UCSD-AML1 (cell line): ENCODE results near the gene CRIP3.
"Not testable (repeated sequence)": the region's sequence is repeated elsewhere in the genome, so short reads cannot be mapped to it uniquely, and the experiment has no call there.

Experiments used
- DNase-seq: peaks from one replicate; lab custom pipeline; 2025; ENCODE audit not compliant: unreplicated experiment; lab: John Stamatoyannopoulos, UW

The CRIP3 gene

GRCh38 chr6:43307451-43308100 lies 1.1 kb downstream of the CRIP3 start:
- no peak for DNase-seq

- DNase-seq, result no peak
Observed at GRCh38 chr6:43306086-43306485, 2.5 kb downstream of the CRIP3 start.

- DNase-seq, result no peak
Observed at GRCh38 chr6:43304882-43305281, 3.7 kb downstream of the CRIP3 start.

- DNase-seq, result no peak
Observed at GRCh38 chr6:43304361-43304760, 4.3 kb downstream of the CRIP3 start.

- no peak for DNase-seq
Observed at GRCh38 chr6:43303751-43304331, 4.8 kb downstream of the CRIP3 start.

DNA sequence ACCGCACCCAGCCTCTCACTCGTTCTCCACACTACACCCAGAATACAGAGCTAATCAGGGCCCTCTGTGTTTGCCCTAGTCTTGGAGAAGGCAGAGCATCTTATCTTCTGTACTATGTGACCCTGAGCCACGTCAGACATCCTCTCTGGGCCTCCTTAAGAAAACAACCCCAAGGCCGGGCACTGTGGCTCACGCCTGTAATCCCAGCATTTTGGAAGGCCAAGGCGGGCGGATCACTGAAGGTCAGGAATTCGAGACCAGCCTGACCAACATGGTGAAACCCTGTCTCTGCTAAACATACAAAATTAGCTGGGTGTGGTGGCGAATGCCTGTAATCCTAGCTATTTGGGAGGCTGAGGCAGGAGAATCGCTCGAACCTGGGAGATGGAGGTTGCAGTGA lies 5.6 kb downstream of the CRIP3 start:
- DNase-seq, result not testable (repeated sequence)

GRCh38 chr6:43302126-43302525 lies 6.5 kb downstream of the CRIP3 start:
- no peak for DNase-seq

DNA sequence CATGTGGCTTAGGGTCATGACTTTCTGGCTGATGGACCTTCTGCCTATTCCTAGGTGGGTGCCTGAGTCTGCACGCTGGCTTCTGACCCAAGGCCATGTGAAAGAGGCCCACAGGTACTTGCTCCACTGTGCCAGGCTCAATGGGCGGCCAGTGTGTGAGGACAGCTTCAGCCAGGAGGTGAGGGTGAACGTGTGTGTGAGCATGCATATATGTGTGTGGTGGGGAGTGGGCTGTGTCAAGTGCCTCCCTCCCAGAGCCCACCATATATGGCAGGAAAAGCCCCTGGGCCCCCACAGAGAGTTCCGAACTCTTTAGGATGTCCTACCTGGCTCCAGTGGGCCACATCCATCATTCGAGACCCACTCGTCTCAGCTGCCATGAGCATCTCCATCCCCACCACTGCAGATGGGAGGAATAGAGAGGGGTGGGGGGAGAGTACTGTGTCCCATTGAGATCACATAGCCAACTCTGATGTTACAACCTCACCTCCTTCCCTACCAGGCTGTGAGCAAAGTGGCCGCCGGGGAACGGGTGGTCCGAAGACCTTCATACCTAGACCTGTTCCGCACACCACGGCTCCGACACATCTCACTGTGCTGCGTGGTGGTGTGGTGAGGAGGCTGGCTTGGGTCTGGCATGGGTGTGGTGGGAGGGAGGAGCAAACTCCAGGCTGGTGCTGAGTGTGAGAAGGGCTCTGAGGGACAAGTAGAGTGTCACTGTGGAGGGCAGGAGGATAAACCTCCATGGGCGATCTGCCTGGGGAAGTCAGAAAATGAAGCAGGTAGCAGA lies 7.3 kb downstream of the CRIP3 start:
- no peak for DNase-seq

GRCh38 chr6:43299338-43300293 lies 9.0 kb downstream of the CRIP3 start:
- no peak for DNase-seq

DNA sequence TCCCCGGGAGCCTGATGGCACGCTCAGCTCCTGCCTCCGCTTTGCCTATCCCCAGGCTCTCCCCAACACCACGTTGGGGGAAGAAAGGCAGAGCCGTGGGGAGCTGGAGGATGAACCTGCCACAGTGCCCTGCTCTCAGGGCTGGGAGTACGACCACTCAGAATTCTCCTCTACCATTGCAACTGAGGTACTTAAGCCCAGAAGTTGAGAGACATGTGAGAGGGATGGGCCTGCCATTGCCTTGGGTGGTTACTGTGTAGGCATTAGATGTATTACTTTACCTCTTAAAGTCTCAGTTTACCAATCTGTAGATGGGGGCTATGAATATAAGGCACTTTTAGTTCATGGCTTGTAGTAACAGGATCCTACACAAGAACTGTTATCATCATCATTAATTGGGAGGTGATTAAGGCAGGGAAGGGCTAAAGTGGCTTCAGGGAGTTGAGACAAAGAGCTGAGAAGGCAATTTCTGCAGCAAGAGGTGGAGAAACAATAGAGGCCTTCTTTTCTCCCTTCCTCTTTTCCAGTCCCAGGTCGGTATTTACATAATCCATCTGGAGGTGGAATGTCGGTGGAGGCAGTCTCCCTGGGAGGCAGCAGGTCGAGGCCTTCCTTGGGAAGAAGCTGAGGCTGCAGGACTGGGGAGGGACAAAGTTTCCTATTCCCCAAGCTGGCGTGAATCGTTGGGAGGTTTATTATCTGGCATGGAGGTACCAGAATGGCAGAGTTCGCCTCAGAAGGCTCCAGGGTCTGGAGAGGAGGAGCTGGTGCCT lies 9.9 kb downstream of the CRIP3 start:
- DNase-seq, result no peak

GRCh38 chr6:43297644-43298564 lies 10.7 kb downstream of the CRIP3 start, which contains the start of gene SLC22A7:
SLC22A7 (plus strand) TSS chr6:43298260; CDS start chr6:43298359, 99 bp downstream.
- no peak for DNase-seq

- no peak for DNase-seq
Observed at GRCh38 chr6:43296780-43297497, 11.7 kb downstream of the CRIP3 start.

DNA sequence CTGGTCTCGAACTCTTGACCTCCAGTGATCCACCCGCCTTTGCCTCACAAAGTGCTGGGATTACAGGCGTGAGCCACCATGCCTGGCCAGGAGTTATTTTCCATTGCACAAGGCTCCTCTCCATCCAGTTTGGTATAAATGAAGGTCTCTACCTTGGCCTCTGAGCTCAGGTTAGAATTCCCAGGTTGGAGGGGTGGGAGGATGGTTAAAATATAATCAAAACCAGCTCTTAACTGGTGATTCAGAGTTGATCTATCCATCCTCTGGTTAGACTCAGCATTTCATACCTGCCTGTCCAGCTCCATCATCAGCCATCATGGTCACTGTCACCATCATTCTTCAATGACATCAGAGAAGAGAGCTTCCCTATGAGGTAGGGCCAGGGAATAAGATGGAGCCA lies 13.2 kb downstream of the CRIP3 start:
- no peak for DNase-seq

GRCh38 chr6:43294536-43294935 lies 14.1 kb downstream of the CRIP3 start:
- no peak for DNase-seq

GRCh38 chr6:43293698-43294097 lies 14.9 kb downstream of the CRIP3 start:
- no peak for DNase-seq

GRCh38 chr6:43292763-43293318 lies 15.8 kb downstream of the CRIP3 start:
- DNase-seq, result no peak

DNA sequence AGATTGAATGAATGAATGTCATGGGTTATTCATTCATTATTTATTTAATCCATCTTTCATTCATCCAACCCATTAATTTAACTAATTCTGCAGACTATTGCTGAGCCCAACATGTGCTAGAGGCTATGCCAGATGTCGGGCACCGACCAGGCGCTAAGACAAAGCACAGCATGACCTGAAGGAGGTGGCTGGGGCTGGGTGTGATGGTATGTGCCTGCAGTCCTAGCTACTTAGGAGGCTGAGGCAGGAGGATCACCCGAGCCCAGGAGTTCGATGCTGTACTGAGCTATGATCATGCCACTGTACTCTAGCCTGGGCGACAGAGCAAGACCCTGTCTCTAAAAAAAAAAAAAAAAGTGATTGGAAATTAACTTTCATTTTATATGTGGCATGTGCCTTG lies 16.3 kb downstream of the CRIP3 start:
- no peak for DNase-seq

- no peak for DNase-seq
Observed at GRCh38 chr6:43291708-43292107, 16.9 kb downstream of the CRIP3 start.
